Caco-2 (cell line): ENCODE data around the gene OSBPL1A. TPM values are rescaled to one million over a fixed set of nuclear protein-coding genes. Genes with fewer than 3 reads are reported as not detected.

Experiments used
- BruUV-seq: library from RNA; stranded (reverse); fragments of 400-500 nt; replicated peaks from 2 replicates; lab custom pipeline; 2021; lab: Mats Ljungman, UMichigan
- CTCF ChIA-PET: fragments of 300-600 bp; sonication (Branson Sonifier 250); formaldehyde crosslinking; loops from one replicate; lab custom pipeline; 2022; ENCODE audit warnings: antibody characterized with exemption; lab: Charles Lee
- POLR2A ChIA-PET: fragments of 300-600 bp; sonication (Branson Sonifier 250); formaldehyde crosslinking; loops from one replicate; lab custom pipeline; 2022; ENCODE audit warnings: antibody characterized with exemption; lab: Charles Lee
- DNase-seq, 2 experiments: peaks; one replicate each; pipeline versions ENCODE4 v3.0.0 to v3.0.0-alpha.2; 2020 to 2022
- H3K27me3 ChIP-seq: replicated peaks from 2 replicates; pipeline ENCODE4 v1.6.0; 2011; ENCODE audit warnings: low read length; ENCODE audit not compliant: control insufficient read depth, insufficient read depth
- H3K36me3 ChIP-seq: 2 replicates; pipeline ENCODE4 v1.5.1; 2011; ENCODE audit warnings: low read length; ENCODE audit not compliant: control insufficient read depth, insufficient read depth
- H3K4me1 ChIP-seq: fragments of 250-450 bp; sonication (Bioruptor Pico); 2 replicates; pipeline ENCODE4 v1.5.1; 2020; ENCODE audit warnings: mild to moderate bottlenecking
- H3K4me3 ChIP-seq: 2 replicates; pipeline ENCODE4 v1.5.1; 2011; ENCODE audit warnings: low read depth, mild to moderate bottlenecking, control low read depth, low read length
- H3K9me3 ChIP-seq: fragments of 250-450 bp; sonication (Bioruptor Pico); 2 replicates; pipeline ENCODE4 v1.5.1; 2020; ENCODE audit warnings: mild to moderate bottlenecking, moderate library complexity
- H3K27ac Mint-ChIP-seq: one replicate; pipeline ENCODE4 v1.8.0; 2022; ENCODE audit warnings: mixed read lengths; ENCODE audit not compliant: unreplicated experiment
- H3K27me3 Mint-ChIP-seq: one replicate; pipeline ENCODE4 v1.8.0; 2022; ENCODE audit warnings: mixed read lengths; ENCODE audit not compliant: insufficient read depth, unreplicated experiment
- H3K36me3 Mint-ChIP-seq: one replicate; pipeline ENCODE4 v1.8.0; 2022; ENCODE audit warnings: mild to moderate bottlenecking, mixed read lengths; ENCODE audit not compliant: insufficient read depth, unreplicated experiment
- H3K4me1 Mint-ChIP-seq: one replicate; pipeline ENCODE4 v1.8.0; 2022; ENCODE audit warnings: low read depth, mixed read lengths; ENCODE audit not compliant: unreplicated experiment
- H3K4me3 Mint-ChIP-seq: one replicate; pipeline ENCODE4 v1.8.0; 2022; ENCODE audit warnings: mild to moderate bottlenecking, moderate library complexity, mixed read lengths; ENCODE audit not compliant: unreplicated experiment
- H3K9me3 Mint-ChIP-seq: one replicate; pipeline ENCODE4 v1.8.0; 2022; ENCODE audit warnings: mixed read lengths; ENCODE audit not compliant: unreplicated experiment
- intact Hi-C: fragments of 100-400 bp; cut with micrococcal nuclease; formaldehyde crosslinking; loops from one replicate; pipeline ENCODE4 v1.10.0; 2022; ENCODE audit not compliant: unreplicated experiment
- total RNA-seq: library from RNA; stranded (reverse); gene quantifications from 2 replicates; pipeline ENCODE4 v1.2.3, GENCODE V29; 2022
- TF ChIP-seq, protein P1 (sequence below), 2 experiments: fragments of 200-600 bp in 1 of 2; IDR thresholded peaks; 1 replicate in 1 of 2; 2 replicates in 1 of 2; pipeline versions ENCODE4 v1.5.1 to v1.8.0; 2011 to 2022; ENCODE audit warnings: antibody characterized with exemption in 1 of 2, control low read depth in 1 of 2, inconsistent platforms in 1 of 2, low read depth in 1 of 2, low read length in 1 of 2, mild to moderate bottlenecking in 1 of 2, moderate library complexity in 1 of 2; ENCODE audit not compliant: insufficient read depth in 1 of 2, severe bottlenecking in 1 of 2, unreplicated experiment in 1 of 2

The OSBPL1A gene
- total RNA-seq, 1 experiment from 2014 or later, result 15.7 TPM

DNA sequence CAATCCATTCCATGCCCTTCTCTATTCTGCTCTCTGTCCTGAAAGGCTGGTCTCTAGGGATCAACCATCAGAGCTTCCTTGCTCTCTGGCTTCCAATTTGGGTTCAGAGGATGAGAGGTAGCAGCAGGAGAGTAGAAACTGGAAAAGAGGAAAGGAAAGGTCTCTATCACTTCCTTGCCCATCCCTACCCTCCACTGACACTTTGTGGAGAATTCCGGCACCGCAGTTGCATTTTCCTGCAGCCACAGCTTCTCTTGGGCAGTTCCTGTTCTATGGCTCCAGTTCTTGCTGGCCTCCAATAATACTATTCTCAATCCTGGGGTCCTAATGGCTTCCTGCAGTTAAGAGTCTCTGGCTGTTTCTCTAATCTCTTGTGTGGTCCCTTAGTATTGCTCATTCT is 15.5 kb upstream of the OSBPL1A start:
- intact Hi-C loops, result loop anchor here (1.0 kb wide), 1 partner anchor 54 kb away; no protein-coding TSS in a partner anchor
- Mint-ChIP-seq H3K27me3 (no peaks in the 10 kb centered on the region), H3K27ac (no peak overlapping the region), H3K4me1 (no peaks in the 10 kb centered on the region), H3K4me3 (no peak overlapping the region), H3K9me3 (no peaks in the 10 kb centered on the region), H3K36me3 (no peaks in the 10 kb centered on the region)
- no peak overlapping the region for H3K4me3 ChIP-seq
- H3K9me3 ChIP-seq, result no peaks in the 10 kb centered on the region
- H3K27me3 ChIP-seq, result no peaks in the 10 kb centered on the region
- TF ChIP-seq, protein P1, sequence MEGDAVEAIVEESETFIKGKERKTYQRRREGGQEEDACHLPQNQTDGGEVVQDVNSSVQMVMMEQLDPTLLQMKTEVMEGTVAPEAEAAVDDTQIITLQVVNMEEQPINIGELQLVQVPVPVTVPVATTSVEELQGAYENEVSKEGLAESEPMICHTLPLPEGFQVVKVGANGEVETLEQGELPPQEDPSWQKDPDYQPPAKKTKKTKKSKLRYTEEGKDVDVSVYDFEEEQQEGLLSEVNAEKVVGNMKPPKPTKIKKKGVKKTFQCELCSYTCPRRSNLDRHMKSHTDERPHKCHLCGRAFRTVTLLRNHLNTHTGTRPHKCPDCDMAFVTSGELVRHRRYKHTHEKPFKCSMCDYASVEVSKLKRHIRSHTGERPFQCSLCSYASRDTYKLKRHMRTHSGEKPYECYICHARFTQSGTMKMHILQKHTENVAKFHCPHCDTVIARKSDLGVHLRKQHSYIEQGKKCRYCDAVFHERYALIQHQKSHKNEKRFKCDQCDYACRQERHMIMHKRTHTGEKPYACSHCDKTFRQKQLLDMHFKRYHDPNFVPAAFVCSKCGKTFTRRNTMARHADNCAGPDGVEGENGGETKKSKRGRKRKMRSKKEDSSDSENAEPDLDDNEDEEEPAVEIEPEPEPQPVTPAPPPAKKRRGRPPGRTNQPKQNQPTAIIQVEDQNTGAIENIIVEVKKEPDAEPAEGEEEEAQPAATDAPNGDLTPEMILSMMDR (IDR thresholded peaks at IDR 0.05; ENCODE audit: insufficient read depth in 1 of 2, low read depth in 1 of 2, low read length in 1 of 2, severe bottlenecking in 1 of 2, unreplicated experiment in 1 of 2), result peak in 1 of 2 experiments; percentile 26
- DNase-seq, result peak; percentile 21 to 30
- CTCF ChIA-PET, result interaction anchor here (1.4 kb wide), 2 partner anchors 53 to 236 kb away, joined by 5 to 6 read pairs; no protein-coding TSS in a partner anchor
- H3K4me1 ChIP-seq, result no peaks in the 10 kb centered on the region
- H3K36me3 ChIP-seq, result no peaks in the 10 kb centered on the region
- BruUV-seq, result no TSS peak
- POLR2A ChIA-PET, result interaction anchor here (0.7 kb wide), 1 partner anchor 221 kb away, joined by 3 read pairs; no protein-coding TSS in a partner anchor

DNA sequence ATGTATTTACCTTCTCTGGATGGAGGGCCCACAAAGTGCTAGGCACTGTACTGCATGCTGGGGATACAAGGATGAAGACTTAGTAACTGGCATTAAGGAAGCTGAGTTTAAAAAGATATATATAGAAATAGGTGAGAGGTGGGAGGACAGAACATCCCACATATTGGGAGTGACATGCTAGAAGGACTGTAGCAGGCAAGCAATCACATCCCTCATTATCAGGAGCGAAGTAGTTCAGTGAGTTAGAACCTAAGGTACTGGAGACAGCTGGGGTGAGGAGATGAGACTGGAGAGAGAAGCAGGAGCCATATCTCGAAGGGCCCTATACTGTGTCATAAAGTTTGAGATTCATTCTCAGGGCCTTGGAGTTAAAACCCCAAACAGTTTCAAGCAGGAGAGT is 10.9 kb upstream of the OSBPL1A start:
- Histone ChIP-seq H3K27me3 (no peaks in the 10 kb centered on the region), H3K36me3 (no peaks in the 10 kb centered on the region), H3K9me3 (no peaks in the 10 kb centered on the region), H3K4me1 (no peaks in the 10 kb centered on the region), H3K4me3 (no peak overlapping the region)
- no peaks in the 10 kb centered on the region for H3K4me1 Mint-ChIP-seq
- TF ChIP-seq, protein P1 (IDR thresholded peaks at IDR 0.05; ENCODE audit: insufficient read depth in 1 of 2, low read depth in 1 of 2, low read length in 1 of 2, severe bottlenecking in 1 of 2, unreplicated experiment in 1 of 2), result no peak
- H3K27ac Mint-ChIP-seq, result no peak overlapping the region
- no peak overlapping the region for H3K4me3 Mint-ChIP-seq
- intact Hi-C loops, result no loop called here
- CTCF ChIA-PET, result no interaction called here
- DNase-seq, result no peak
- H3K27me3 Mint-ChIP-seq, result no peaks in the 10 kb centered on the region
- H3K9me3 Mint-ChIP-seq, result no peaks in the 10 kb centered on the region
- no TSS peak for BruUV-seq
- H3K36me3 Mint-ChIP-seq, result no peaks in the 10 kb centered on the region
- POLR2A ChIA-PET, result no interaction called here

DNA sequence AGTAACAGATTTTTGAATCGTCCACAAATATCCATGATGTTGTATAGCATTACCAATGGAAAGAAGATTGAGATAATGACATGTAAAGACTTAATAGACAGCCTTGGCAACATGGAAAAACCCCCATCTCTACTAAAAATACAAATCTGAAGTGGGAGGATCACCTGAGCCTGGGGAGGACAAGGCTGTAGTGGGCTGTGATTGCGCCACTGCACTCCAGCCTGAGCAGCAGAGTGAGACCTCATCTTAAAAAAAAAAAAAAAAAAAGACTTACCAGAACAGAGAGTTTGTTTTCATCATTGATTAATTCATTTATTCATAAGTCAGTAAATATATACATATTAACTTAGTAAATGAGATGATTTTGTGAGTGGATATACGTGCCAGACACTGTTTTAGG is 7.0 kb upstream of the OSBPL1A start:
- H3K9me3 Mint-ChIP-seq, result no peaks in the 10 kb centered on the region
- Histone ChIP-seq H3K4me1 (no peaks in the 10 kb centered on the region), H3K4me3 (no peak overlapping the region), H3K27me3 (no peaks in the 10 kb centered on the region), H3K36me3 (no peaks in the 10 kb centered on the region), H3K9me3 (no peaks in the 10 kb centered on the region)
- H3K4me3 Mint-ChIP-seq, result no peak overlapping the region
- ChIA-PET CTCF (no interaction called here), POLR2A (no interaction called here)
- no peak overlapping the region for H3K27ac Mint-ChIP-seq
- BruUV-seq, result no TSS peak
- no peaks in the 10 kb centered on the region for H3K27me3 Mint-ChIP-seq
- no peak for DNase-seq
- no peaks in the 10 kb centered on the region for H3K4me1 Mint-ChIP-seq
- TF ChIP-seq, protein P1 (IDR thresholded peaks at IDR 0.05; ENCODE audit: insufficient read depth in 1 of 2, low read depth in 1 of 2, low read length in 1 of 2, severe bottlenecking in 1 of 2, unreplicated experiment in 1 of 2), result no peak
- H3K36me3 Mint-ChIP-seq, result no peaks in the 10 kb centered on the region
- intact Hi-C loops, result no loop called here
